NCI-H510A (cell line): ENCODE measurements around the gene SLC17A5.
"Not testable (repeated sequence)": the region's sequence is repeated elsewhere in the genome, so short reads cannot be mapped to it uniquely, and the experiment has no call there.

ENCODE experiments used
- DNase-seq: peaks from one replicate; lab custom pipeline; 2025; lab: John Stamatoyannopoulos, UW

The SLC17A5 gene, protein sequence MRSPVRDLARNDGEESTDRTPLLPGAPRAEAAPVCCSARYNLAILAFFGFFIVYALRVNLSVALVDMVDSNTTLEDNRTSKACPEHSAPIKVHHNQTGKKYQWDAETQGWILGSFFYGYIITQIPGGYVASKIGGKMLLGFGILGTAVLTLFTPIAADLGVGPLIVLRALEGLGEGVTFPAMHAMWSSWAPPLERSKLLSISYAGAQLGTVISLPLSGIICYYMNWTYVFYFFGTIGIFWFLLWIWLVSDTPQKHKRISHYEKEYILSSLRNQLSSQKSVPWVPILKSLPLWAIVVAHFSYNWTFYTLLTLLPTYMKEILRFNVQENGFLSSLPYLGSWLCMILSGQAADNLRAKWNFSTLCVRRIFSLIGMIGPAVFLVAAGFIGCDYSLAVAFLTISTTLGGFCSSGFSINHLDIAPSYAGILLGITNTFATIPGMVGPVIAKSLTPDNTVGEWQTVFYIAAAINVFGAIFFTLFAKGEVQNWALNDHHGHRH

DNA sequence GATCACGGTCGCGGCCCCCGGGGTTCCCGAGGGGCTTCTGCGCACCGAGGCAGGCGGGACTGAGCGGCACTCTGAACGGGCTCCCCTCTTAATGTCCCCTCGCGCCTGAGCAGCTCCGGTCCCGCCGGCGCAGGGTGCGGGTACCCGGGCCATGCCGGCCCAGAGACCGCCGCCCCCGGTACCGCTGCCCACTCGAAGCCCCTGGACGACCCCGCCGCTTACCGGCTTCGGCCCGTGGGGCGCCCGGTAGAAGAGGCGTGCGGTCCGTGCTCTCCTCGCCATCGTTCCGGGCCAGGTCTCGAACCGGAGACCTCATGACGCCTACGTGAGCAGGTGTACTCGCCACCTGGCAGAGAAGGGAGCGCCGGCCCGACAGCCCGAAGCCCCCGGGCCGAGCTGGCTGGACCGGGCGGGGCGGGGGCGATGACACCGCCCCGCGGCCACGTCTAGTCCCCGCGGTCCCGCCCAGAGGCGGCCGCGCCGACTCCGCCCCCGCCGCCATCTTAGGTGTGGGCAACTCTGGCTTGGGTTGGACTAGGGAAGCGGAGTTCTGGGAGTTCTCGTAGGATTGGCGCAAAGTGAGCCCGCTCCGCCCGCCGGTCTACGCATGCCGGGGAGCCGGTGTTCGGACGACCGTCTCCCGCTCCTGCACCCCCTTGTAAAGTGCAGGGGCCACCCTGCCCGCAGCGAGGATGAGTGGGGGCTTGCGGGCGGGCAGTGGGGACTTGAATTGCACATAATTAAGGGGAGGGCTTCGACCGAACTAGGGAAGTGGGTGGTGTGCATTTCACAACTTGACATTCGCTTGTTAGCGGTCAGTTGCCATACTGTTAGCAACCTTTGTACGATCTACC lies at the start of gene SLC17A5:
TSS of gene SLC17A5 (minus strand) at position 422 of the 854 bp plus-strand sequence. CDS start at position 316, 106 bp downstream.
- peak; percentile 81 for DNase-seq

GRCh38 chr6:73703466-73703865 lies 49.7 kb upstream of the SLC17A5 start:
- no peak for DNase-seq

- no peak for DNase-seq
Measured at GRCh38 chr6:73702444-73702843, 48.7 kb upstream of the SLC17A5 start.

- no peak for DNase-seq
Measured at GRCh38 chr6:73699676-73700459, 46.1 kb upstream of the SLC17A5 start.

DNA sequence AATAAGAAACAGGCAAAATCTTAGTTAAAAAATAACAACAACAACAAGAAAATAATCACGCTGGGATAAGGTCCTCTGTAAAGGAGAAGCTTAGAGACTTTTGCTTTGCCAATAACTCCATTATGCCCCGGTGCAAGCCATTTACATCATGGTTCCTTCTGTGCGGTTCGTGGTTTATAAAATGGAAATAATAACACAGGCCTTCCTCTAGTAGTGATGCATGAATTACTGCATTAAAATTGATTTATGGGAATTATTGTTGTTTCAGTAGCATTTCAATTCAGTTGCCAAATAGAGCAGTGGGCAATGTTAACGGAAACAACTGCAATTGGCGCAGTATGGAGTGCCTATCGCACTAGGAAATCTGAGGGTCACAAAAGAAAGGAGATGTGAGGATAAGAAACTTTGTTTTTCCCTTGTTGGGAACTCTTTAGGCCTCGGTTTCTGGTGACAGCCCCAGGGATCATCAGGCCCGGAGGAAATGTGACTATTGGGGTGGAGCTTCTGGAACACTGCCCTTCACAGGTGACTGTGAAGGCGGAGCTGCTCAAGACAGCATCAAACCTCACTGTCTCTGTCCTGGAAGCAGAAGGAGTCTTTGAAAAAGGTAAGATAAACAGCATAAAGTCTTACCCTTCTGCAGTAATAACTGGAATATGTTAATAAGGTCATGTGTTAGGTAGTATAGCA lies 43.3 kb upstream of the SLC17A5 start:
- DNase-seq = no peak

- DNase-seq = no peak
Measured at GRCh38 chr6:73695619-73696421, 42.0 kb upstream of the SLC17A5 start, which contains the start of gene CD109. Gene CD109, plus strand, starts transcription at chr6:73696203. Its CDS starts 13 bp downstream, at chr6:73696216.

DNA sequence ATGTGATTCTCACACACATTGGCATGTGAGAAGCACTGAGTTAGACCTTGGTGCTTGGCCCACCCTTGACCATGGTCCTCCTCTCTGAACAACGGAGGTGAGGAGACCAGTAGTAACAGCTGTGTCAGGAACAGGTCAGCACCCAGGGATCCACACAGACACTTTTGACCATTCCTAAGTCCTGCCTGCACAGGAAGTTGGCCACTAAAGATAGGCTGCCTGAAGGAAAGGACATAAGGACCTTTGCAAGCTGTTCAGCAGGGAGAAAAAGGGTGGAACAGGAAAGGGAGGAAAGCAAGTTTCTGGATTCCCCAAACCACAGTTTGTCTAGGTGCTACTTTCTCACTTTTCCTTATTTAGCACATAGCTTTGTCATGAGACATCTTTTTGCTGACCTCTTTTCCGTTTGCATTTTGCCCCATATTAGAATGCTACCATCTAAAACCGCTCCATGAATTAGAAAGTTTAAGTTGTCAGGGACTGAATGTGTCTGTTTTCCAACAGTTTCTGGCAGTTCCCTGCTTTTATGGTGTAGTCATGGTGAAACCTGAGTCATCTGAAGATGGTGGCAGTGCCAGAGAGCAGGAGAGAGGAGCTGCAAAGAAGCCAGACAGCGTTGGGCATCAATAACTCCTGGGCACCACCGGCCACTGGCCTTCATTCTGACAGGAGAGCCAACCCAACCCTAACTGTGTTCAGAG lies 41.1 kb upstream of the SLC17A5 start:
- no peak for DNase-seq

GRCh38 chr6:73691512-73691911 lies 37.7 kb upstream of the SLC17A5 start:
- no peak for DNase-seq

- no peak for DNase-seq
Measured at GRCh38 chr6:73690056-73690455, 36.3 kb upstream of the SLC17A5 start.

GRCh38 chr6:73688351-73688750 lies 34.6 kb upstream of the SLC17A5 start:
- no peak for DNase-seq

DNA sequence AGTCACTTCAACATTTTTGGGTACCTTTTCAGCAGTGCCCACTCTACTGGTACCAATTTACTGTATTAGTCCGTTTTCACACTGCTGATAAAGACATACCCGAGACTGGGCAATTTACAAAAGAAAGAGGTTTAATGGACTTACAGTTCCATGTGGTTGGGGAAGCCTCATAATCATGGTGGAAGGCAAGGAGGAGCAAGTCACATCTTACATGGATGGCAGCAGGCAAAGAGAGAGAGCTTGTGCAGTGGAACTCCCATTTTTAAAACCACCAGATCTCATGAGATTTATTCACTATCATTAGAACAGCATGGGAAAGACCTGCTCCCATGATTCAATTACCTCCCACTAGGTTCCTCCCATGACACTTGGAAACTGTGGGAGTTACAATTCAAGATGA lies 29.8 kb upstream of the SLC17A5 start:
- DNase-seq = not testable (repeated sequence)

- no peak for DNase-seq
Measured at GRCh38 chr6:73680289-73680918, 26.6 kb upstream of the SLC17A5 start.

GRCh38 chr6:73679846-73680245 lies 26.1 kb upstream of the SLC17A5 start:
- DNase-seq = not testable (repeated sequence)

GRCh38 chr6:73679009-73679408 lies 25.2 kb upstream of the SLC17A5 start:
- DNase-seq = no peak

GRCh38 chr6:73675466-73676098 lies 21.8 kb upstream of the SLC17A5 start:
- no peak for DNase-seq

DNA sequence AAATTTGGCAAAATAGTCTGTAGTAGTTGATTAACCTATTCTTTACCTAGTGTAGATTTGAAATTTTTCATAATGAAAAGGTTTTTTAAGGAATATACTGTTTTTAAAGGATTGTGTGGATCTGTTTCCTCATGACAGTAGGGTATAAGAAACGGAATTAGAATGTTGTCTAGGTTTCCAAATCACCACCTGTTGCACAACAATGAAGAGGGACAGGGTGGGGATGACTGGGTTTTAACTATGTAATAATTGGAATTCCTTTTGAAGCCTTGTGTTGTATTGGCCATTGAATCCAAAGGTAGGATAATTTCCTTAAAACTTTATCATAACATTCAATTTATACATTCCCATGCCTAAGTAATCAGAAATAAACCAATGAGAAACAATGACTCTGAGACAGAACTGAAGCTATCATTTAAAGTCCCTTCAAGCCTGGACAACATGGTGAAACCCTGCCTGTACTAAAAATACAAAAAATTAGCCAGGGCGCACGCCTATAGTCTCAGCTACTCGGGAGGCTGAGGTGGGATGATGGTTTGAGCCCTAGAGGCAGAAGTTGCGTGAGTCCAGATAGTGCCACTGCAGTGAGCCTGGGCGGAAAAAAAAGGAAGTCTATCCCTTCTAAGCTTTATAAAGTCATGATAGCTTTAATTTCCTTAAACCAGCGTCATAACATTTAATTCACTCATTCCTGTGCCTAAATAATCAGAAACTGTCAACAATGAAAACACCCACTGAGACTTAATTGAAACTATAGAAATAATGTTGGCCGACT lies 18.3 kb upstream of the SLC17A5 start:
- DNase-seq = no peak

- DNase-seq = no peak
Measured at GRCh38 chr6:73669005-73669404, 15.2 kb upstream of the SLC17A5 start.

- no peak for DNase-seq
Measured at GRCh38 chr6:73667798-73668197, 14.0 kb upstream of the SLC17A5 start.
